HG03175 (cell line): Measurements from ENCODE around the gene HNRNPR.
"Not testable (repeated sequence)": the region's sequence is repeated elsewhere in the genome, so short reads cannot be mapped to it uniquely, and the experiment has no call there.

ENCODE experiments used
- ATAC-seq: cut with Tn5 transposase; IDR thresholded peaks from one replicate; pipeline ENCODE4 v1.9.1; 2021; ENCODE audit warnings: mild to moderate bottlenecking, moderate library complexity; ENCODE audit not compliant: unreplicated experiment

The HNRNPR gene

DNA sequence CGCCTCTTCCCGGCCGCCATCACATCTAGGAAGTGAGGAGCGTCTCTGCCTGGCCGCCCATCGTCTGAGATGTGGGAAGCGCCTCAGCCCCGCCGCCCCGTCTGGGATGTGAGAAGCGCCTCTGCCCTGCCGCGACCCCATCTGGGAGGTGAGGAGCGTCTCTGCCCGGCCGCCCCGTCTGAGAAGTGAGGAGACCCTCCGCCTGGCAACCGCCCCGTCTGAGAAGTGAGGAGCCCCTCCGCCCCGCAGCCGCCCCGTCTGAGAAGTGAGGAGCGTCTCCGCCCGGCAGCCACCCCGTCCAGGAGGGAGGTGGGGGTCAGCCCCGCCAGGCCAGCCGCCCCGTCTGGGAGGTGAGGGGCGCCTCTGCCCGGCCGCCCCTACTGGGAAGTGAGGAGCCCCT, 86.7 kb downstream of the HNRNPR start:
- not testable (repeated sequence) for ATAC-seq
